ENCODE measurements around the gene GGT1. TPM values are rescaled to one million over a fixed set of nuclear protein-coding genes. Genes with fewer than 3 reads are reported as not detected.
A peak's percentile ranks its signal among the peaks of the same experiment; 100 is the strongest.
"Not testable (repeated sequence)": the region's sequence is repeated elsewhere in the genome, so short reads cannot be mapped to it uniquely, and the experiment has no call there.

The GGT1 gene
- total RNA-seq: 14.5 and 32.1 TPM in 2 replicates

DNA sequence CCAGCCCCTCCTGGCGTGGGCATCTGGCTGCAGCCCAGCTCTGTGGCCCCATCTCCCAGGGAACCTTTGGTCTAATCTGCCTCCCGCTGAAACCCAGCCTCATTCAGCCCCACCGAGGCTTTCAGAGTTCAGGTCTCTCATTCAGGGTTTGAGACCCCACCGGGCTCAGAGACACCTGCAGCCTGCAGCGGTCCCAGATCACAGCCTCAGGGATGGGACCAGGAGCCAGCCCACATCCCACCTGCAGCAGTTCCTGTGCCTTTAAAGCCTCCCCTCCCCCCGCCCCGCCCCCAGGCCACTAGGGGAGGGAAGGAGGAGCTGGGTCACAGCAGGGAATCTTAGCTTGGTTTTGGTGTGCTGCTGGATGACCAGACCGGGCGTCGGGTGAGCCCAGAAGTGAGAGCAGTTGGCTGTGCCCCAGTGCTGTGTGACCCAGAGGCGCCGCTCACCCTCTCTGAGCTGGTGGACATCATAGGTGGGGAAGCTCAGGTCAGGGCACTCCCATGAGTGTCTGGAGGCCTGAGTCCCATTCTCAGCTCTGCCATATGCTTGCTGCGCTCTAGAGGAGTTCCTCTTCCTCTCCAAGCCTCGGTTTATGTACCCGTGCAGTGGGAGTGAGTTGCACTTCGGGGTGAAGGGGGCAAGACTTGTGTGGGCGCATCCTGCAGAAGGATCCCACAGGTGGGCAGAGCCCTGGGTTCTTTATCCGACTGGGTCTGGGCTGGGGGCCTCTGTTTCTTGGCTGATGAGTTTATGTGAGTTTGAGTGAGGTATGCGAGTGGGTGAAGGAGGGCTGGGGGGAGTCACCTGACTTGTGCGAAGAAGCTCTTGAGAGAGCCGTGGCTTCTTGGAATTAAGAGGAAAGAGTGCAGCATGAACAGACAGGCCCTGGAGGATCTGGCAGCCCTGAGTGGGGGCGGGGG lies at the start of gene GGT1:
Gene GGT1, plus strand, starts transcription at position 347 of the 923 bp plus-strand sequence. CDS start 7,889 bp downstream, outside the sequence.
- H3K4me3 ChIP-seq (ENCODE audit: low read depth, low read length): peak within 1 kb of the TSS; percentile 72
- not testable (repeated sequence) for DNase-seq (ENCODE audit: low read depth)

- TF ChIP-seq, protein P1, sequence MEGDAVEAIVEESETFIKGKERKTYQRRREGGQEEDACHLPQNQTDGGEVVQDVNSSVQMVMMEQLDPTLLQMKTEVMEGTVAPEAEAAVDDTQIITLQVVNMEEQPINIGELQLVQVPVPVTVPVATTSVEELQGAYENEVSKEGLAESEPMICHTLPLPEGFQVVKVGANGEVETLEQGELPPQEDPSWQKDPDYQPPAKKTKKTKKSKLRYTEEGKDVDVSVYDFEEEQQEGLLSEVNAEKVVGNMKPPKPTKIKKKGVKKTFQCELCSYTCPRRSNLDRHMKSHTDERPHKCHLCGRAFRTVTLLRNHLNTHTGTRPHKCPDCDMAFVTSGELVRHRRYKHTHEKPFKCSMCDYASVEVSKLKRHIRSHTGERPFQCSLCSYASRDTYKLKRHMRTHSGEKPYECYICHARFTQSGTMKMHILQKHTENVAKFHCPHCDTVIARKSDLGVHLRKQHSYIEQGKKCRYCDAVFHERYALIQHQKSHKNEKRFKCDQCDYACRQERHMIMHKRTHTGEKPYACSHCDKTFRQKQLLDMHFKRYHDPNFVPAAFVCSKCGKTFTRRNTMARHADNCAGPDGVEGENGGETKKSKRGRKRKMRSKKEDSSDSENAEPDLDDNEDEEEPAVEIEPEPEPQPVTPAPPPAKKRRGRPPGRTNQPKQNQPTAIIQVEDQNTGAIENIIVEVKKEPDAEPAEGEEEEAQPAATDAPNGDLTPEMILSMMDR (conservative IDR thresholded peaks at IDR 0.05; ENCODE audit: low read depth, low read length): no peak
- H3K4me3 ChIP-seq (ENCODE audit: low read depth, low read length): peak overlapping the region; percentile 93
- DNase-seq (ENCODE audit: low read depth): no peak
These were observed 49.2 kb upstream of the GGT1 start for GRCh38 chr22:24553597-24554312.

DNA sequence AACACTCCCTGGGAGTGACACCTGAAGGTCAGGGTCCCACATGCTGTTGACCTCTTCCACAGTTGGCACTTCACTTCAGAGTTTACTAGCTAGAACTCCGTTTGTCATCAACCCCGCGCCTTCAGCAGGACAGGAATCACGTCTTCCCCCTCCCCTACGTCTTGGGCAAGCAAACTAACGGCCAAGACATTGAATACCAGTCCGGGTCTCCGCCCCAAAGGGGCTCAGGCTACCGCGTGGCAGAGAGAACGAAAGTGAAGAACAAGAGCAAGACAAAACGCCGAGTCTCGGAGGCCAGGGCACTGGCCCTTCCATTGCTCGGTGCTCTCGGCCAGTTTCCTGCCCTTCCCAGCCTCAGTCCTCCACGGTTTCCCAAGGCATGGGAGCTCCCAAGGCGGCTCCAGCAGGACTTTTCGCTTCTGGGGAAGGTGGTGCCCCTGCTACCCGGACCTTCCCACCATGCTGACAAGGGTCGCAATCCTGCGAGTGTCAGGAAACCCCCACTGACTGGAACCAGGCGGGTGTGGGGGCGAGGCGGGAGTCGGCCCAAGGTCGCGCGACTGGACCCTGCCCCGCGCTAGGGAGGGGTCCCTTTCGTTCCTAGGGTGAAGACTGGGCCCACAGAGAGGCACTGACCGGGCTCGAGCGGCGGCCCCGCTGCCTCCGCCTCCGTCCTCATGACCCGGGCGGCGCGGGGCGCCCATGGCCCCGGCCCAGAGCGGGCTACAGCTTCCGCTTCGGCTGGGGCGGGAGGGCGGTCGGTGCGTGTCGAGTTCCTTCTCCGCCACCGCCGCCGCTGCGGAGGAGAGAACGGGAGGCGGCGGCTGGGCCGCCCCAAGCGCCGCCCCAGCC lies 48.5 kb upstream of the GGT1 start, which contains the start of gene GUCD1:
Gene GUCD1, minus strand, starts transcription at position 826 of the 852 bp plus-strand sequence. Its CDS starts 147 bp downstream, at position 679.
- DNase-seq (ENCODE audit: low read depth): no peak
- TF ChIP-seq, protein P1 (conservative IDR thresholded peaks at IDR 0.05; ENCODE audit: low read depth, low read length): no peak

GRCh38 chr22:24555165-24556039 lies 47.6 kb upstream of the GGT1 start, which contains the start of gene SNRPD3:
Gene SNRPD3 (plus strand): TSS chr22:24555999. CDS start chr22:24557675, 1,676 bp downstream.
- peak within 1 kb of the TSS; percentile 93 for H3K4me3 ChIP-seq (ENCODE audit: low read depth, low read length)
- peak; percentile 74 for DNase-seq (ENCODE audit: low read depth)
- TF ChIP-seq, protein P1 (conservative IDR thresholded peaks at IDR 0.05; ENCODE audit: low read depth, low read length): peak; percentile 31

More for the DNA sequence above, 48.5 kb upstream of the GGT1 start, which contains the start of gene GUCD1:
- H3K4me3 ChIP-seq (ENCODE audit: low read depth, low read length): peak within 1 kb of the TSS; percentile 93

DNA sequence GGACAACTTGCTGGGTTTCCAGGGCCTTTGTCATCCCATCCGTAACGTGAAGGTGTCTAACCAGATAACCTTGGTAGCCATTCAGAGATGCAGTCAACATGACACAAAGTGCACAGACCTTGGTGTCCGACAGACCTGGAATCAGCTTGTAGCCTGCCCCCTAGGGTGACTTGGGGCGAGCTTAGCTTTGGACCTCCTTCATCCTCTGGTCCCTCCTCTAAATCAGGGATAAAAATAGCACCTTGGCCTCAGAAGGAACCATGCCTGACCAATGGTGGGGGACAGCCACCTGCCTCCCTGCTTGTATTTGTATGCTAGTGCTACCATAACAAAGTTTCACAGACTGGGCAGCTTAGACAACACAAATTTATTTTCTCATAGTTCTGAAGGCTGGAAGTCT lies 43.5 kb upstream of the GGT1 start:
- no peak overlapping the region for H3K4me3 ChIP-seq (ENCODE audit: low read depth, low read length)
- no peak for DNase-seq (ENCODE audit: low read depth)
- TF ChIP-seq, protein P1 (conservative IDR thresholded peaks at IDR 0.05; ENCODE audit: low read depth, low read length): no peak

- H3K4me3 ChIP-seq (ENCODE audit: low read depth, low read length): no peak overlapping the region
- DNase-seq (ENCODE audit: low read depth): no peak
- TF ChIP-seq, protein P1 (conservative IDR thresholded peaks at IDR 0.05; ENCODE audit: low read depth, low read length): no peak
These were observed 39.7 kb upstream of the GGT1 start for GRCh38 chr22:24563246-24563645.

Data from epithelial cell of proximal tubule (primary cell).